Activated T-helper 1 cell treated with anti-CD3 and anti-CD28 coated beads, Interleukin-12 subunit alpha, Interleukin-12 subunit beta, Interleukin-2, Interleukin-4 antibody, amounts not matched to agents 30 ng/mL and 10 ng/mL and 1 ng/mL, durations not matched to agents 14 hours and 24 hours and 36 hours (primary cell): ENCODE results near the gene MED13L. TPM values are rescaled to one million over a fixed set of nuclear protein-coding genes. Genes with fewer than 3 reads are reported as not detected.

ENCODE experiments used
- DNase-seq: peaks from one replicate; pipeline ENCODE4 v3.0.0; 2021; ENCODE audit warnings: low spot score
- H3K27ac Mint-ChIP-seq: one replicate; pipeline ENCODE4 v1.8.0; 2021; ENCODE audit warnings: mild to moderate bottlenecking, mixed read lengths
- H3K27me3 Mint-ChIP-seq: one replicate; pipeline ENCODE4 v1.8.0; 2022; ENCODE audit warnings: mild to moderate bottlenecking, moderate library complexity, mixed read lengths; ENCODE audit not compliant: insufficient read depth
- H3K36me3 Mint-ChIP-seq: one replicate; pipeline ENCODE4 v1.8.0; 2021; ENCODE audit warnings: low read depth, mixed read lengths
- H3K4me1 Mint-ChIP-seq: one replicate; pipeline ENCODE4 v1.8.0; 2021; ENCODE audit warnings: low read depth, mixed read lengths
- H3K4me3 Mint-ChIP-seq: one replicate; pipeline ENCODE4 v1.8.0; 2021; ENCODE audit warnings: mild to moderate bottlenecking, moderate library complexity, mixed read lengths
- H3K9me3 Mint-ChIP-seq: one replicate; pipeline ENCODE4 v1.8.0; 2021; ENCODE audit warnings: mixed read lengths
- intact Hi-C: fragments of 100-400 bp; cut with micrococcal nuclease; formaldehyde crosslinking; loops from one replicate; pipeline ENCODE4 v1.15.1; 2024
- total RNA-seq: library from RNA; stranded (reverse); gene quantifications from 2 replicates; pipeline ENCODE4 v1.2.3, GENCODE V29; 2022

The MED13L gene
- total RNA-seq, 1 donor from 2014 or later: 66.1 TPM

DNA sequence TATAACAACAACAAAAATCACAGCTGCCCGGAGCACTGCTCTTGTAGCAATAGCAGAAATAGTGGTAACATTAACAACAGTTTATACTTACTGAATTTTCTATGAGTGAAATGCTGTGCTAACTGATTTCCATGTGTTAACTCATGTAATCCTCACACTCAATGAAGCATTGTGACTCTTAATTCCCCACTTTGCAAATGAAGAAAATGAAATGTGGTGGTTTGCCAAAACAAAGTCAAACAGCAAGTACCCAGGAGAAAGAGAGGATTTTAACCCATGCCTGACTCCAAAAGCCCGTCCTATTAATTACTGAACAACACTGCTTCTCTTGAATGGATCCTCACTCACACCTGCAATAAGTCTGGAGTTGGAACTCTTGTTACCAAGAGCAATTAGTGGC lies 123.5 kb downstream of the MED13L start:
- peaks cover 55% of the 10 kb centered on the region for H3K4me1 Mint-ChIP-seq
- no peak overlapping the region for H3K27ac Mint-ChIP-seq

DNA sequence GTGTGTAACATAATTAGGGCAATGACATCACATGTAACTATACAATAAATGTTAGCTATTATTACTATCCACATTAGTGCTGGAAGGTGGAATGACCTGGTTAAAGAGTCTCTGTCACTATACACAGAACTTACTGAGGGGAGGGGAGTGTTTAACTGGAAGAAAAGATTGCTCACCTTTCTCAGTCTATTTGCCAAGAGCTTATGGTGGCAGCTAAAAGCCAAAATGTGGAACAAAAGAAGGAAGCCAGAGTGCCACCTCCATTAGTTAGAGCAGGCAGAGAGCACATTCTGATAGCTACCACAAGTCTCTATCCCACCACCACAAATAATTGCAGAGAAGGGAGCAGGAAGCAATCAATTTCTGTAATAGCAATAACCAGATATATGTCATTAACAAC lies 124.4 kb downstream of the MED13L start:
- Mint-ChIP-seq H3K36me3 (no peaks in the 10 kb centered on the region), H3K27me3 (no peaks in the 10 kb centered on the region), H3K4me3 (no peak overlapping the region), H3K9me3 (no peaks in the 10 kb centered on the region), H3K4me1 (peaks cover 52% of the 10 kb centered on the region), H3K27ac (no peak overlapping the region)
- no peak for DNase-seq
- intact Hi-C loops: no loop called here

More for the DNA sequence above, 123.5 kb downstream of the MED13L start:
- intact Hi-C loops: no loop called here
- no peaks in the 10 kb centered on the region for H3K27me3 Mint-ChIP-seq
- no peaks in the 10 kb centered on the region for H3K9me3 Mint-ChIP-seq
- H3K36me3 Mint-ChIP-seq: no peaks in the 10 kb centered on the region
- DNase-seq: no peak
- H3K4me3 Mint-ChIP-seq: no peak overlapping the region

DNA sequence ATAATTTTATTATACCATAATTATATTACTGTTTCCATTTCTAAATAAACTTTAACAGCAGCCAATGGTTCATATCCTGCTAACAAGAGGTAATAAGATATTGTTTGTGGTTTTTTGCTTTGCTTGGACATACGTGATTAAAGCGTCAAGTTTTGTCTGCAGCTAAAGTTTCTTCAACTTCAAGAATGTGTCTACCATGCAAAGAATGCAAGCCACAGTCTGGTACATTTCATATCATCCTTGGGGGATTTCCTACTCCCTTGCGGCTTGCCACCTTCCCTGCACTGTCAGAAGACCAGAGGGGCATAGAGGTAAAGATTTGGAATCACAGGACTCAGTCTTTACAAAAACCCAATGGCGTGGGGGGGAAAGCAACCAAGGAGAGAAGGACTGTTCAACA lies 125.2 kb downstream of the MED13L start:
- intact Hi-C loops: no loop called here
- Mint-ChIP-seq H3K4me1 (peaks cover 43% of the 10 kb centered on the region), H3K36me3 (no peaks in the 10 kb centered on the region), H3K27ac (no peak overlapping the region), H3K4me3 (no peak overlapping the region), H3K9me3 (no peaks in the 10 kb centered on the region), H3K27me3 (no peaks in the 10 kb centered on the region)
- no peak for DNase-seq

DNA sequence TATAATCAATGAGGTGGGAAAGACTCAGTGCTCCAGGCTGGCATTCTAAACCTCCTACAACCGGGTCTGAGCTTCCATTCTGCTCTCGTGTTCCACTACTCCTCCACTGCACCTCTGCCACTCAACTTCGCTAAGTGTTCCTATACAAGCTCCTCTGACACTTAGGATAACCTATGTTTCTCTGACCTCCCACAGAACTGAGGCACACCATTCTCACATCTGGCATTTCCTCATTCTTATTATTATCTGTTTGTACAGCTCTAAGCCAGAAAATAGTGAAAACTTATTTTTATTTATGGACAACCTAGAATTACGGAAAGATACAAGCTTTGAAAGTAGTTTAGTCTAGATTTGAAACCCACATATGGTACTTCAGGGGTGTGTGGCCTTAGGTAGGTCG lies 127.0 kb downstream of the MED13L start:
- no peaks in the 10 kb centered on the region for H3K9me3 Mint-ChIP-seq
- DNase-seq: no peak
- no peaks in the 10 kb centered on the region for H3K36me3 Mint-ChIP-seq
- H3K27ac Mint-ChIP-seq: no peak overlapping the region
- H3K4me1 Mint-ChIP-seq: peaks cover 43% of the 10 kb centered on the region
- intact Hi-C loops: no loop called here
- H3K27me3 Mint-ChIP-seq: no peaks in the 10 kb centered on the region
- H3K4me3 Mint-ChIP-seq: no peak overlapping the region

DNA sequence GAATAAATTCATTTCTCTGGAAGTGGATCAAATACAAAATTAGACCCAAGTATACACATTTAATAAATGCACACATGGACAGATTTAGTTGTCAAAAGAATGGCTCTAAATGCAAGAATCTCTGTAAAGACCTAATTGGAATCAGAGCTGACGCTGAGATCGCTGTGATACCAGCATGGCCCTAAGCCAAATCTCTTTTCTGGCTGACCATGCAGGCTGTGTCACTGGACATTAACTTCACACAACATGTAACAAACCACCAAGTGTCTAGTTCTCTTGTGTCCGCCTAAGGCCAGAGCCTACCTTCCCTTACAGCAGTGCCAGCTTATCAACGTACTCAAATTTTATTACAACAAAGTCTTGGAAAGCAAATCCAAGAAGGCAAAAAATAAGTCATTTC lies 127.5 kb downstream of the MED13L start:
- DNase-seq: no peak
- Mint-ChIP-seq H3K27ac (no peak overlapping the region), H3K36me3 (no peaks in the 10 kb centered on the region), H3K4me1 (peaks cover 45% of the 10 kb centered on the region), H3K9me3 (no peaks in the 10 kb centered on the region), H3K4me3 (no peak overlapping the region), H3K27me3 (no peaks in the 10 kb centered on the region)
- intact Hi-C loops: no loop called here

DNA sequence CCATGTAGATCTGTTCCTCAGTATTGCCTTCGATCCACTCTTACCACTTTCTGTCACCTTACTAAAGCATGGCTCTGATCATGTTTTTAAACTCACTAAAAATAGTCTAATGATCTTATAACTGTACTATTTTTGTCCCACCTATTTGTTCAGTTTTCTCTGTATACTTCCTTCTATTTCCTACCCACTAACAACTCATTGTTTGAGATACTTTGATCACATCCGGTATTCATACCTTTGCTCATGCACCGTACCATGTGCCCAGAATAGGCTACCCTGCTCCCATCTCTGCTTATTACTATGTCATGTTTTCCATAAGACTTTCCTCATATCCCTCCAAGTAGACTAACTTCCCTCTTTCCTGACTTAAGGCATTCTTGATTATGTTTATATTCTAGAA lies 128.6 kb downstream of the MED13L start:
- no peaks in the 10 kb centered on the region for H3K9me3 Mint-ChIP-seq
- no peak overlapping the region for H3K4me3 Mint-ChIP-seq
- H3K36me3 Mint-ChIP-seq: no peaks in the 10 kb centered on the region
- no peaks in the 10 kb centered on the region for H3K27me3 Mint-ChIP-seq
- H3K27ac Mint-ChIP-seq: no peak overlapping the region
- H3K4me1 Mint-ChIP-seq: peaks cover 52% of the 10 kb centered on the region
- no peak for DNase-seq
- intact Hi-C loops: loop anchor here (1.0 to 10.0 kb wide), 2 partner anchors 8 to 556 kb away; no protein-coding TSS in a partner anchor

DNA sequence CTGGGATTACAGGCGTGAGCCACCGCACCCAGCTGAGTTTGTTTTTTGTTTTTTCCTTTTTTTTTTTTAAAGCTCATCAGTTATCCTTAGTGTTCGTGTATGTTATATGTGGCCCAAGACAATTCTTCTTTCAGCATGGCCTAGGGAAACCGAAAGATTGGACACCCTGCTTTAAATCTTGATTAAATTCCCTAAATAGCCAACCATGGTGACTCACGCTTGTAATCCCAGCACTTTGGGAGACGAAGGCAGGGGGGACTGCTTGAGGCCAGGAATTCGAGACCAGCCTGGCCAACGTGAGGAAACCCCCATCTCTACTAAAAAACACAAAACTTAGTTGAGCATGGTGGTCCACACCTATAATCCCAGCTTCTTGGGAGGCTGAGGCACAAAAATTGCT lies 131.1 kb downstream of the MED13L start:
- DNase-seq: no peak
- intact Hi-C loops: loop anchor here (10.0 kb wide), 1 partner anchor 558 kb away; no protein-coding TSS in a partner anchor
- Mint-ChIP-seq H3K9me3 (no peaks in the 10 kb centered on the region), H3K4me3 (no peak overlapping the region), H3K36me3 (no peaks in the 10 kb centered on the region), H3K27me3 (no peaks in the 10 kb centered on the region), H3K27ac (no peak overlapping the region), H3K4me1 (peaks cover 47% of the 10 kb centered on the region)

DNA sequence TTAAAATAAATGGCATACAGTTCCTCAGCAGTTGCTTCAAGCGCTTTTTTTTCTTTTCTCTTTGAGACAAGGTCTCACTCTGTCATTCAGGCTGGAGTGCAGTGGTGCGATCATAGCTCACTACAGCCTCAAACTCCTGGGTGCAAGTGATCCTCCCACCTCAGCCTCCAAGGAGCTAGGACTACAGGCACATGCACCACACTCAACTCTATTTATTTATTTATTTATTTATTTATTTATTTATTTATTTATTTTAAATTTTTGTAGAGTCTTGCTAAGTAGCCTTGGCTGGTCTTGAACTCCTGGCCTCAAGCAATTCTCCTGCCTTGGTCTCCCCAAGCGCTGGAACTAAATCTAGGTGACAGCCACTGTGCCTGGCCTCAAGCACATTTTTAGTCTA lies 132.0 kb downstream of the MED13L start:
- H3K4me1 Mint-ChIP-seq: peaks cover 41% of the 10 kb centered on the region
- H3K4me3 Mint-ChIP-seq: no peak overlapping the region
- no peak overlapping the region for H3K27ac Mint-ChIP-seq
- no peaks in the 10 kb centered on the region for H3K36me3 Mint-ChIP-seq
- intact Hi-C loops: loop anchor here (10.0 kb wide), 1 partner anchor 559 kb away; no protein-coding TSS in a partner anchor
- no peak for DNase-seq
- no peaks in the 10 kb centered on the region for H3K27me3 Mint-ChIP-seq
- no peaks in the 10 kb centered on the region for H3K9me3 Mint-ChIP-seq

DNA sequence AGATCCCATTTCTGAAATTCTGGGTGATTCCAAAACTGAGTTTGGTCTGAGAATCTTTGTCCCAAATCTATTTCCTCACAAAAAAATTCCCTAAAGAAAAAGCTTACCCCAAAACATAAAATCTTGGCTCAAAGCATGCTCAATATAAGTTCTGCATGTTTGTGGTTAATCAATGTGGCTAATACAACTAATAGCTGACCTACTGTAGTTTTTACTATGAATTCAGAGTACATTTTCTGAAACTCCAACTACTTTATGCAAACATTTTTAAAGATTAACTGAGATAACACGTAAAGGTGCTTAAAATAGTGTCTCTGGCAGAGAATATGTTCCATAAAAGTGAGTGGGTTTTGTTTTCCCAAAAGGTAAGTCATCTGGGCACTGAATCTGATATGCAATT lies 133.1 kb downstream of the MED13L start:
- Mint-ChIP-seq H3K4me1 (peaks cover 48% of the 10 kb centered on the region), H3K4me3 (peak overlapping the region; percentile 6), H3K27me3 (no peaks in the 10 kb centered on the region), H3K9me3 (no peaks in the 10 kb centered on the region), H3K27ac (no peak overlapping the region), H3K36me3 (no peaks in the 10 kb centered on the region)
- intact Hi-C loops: loop anchor here (5.0 to 10.0 kb wide), 3 partner anchors 178 to 560 kb away; no protein-coding TSS in a partner anchor
- DNase-seq: no peak

DNA sequence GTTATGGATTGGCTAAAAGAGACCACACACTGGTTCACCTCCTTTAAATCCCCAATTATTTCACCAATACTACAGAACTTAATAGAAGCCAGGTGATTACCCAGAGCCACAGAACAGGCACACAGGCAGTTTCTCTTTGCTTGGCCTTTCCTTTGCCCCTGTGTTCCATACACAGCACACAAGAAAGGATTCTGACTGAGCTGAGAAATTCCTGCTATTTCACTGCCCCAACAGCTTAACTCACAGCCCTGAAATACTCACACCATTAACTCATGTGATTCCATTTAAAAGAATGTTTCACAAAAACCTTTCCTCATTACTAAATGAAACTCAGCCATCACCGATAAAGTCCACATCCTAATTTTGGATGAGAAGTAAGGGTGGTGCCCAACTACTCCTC lies 133.6 kb downstream of the MED13L start:
- H3K4me3 Mint-ChIP-seq: peak overlapping the region; percentile 45
- peaks cover 49% of the 10 kb centered on the region for H3K4me1 Mint-ChIP-seq

DNA sequence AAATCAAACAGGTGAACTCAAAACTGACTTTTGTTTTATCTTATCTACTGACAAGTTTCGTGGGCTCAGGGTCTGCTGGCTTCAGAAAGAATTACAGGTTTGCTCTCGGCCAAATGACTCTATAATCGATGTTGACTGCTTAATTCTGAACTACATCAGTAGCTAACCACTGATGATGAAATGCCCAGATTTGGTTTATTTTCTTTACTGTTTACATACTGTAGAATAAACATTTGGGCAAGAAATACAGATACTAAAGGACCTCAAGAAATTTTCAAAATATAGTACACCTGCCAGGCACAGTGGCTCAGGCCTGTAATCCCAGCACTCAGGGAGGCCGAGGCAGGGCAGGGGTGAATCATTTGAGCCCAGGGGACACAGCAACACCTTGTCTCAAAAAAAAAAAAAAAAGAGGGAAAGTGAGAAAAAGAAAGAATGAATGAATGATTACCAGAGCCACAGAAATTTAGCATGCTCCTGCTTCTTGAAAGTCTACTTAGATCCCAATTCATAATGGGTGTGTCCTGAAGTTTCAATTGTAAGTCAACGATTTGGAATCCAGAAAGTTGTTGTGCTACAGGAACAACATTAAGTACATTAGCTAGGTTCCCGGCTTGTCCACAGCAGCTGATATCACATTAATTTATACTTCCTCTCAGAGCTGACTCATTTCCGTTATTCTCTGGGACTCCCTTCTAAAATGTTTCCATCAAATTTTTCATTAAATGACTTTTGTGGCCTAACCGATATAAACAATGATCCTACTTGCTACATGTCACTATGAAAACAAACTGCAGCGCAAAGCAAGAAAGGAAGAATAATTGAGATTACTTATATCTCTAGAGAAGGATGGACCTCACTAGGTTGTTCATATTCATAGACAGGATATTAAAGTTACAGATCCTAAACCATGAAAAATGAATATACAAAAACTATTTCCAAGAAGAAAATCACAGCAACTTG lies 134.3 kb downstream of the MED13L start:
- intact Hi-C loops: loop anchor here (1.0 to 10.0 kb wide), 9 partner anchors 10 to 562 kb away; partner anchors contain the start of genes MAP1LC3B2 and MED13L
- peak overlapping the region; percentile 81 for H3K27ac Mint-ChIP-seq

More for the DNA sequence above, 133.6 kb downstream of the MED13L start:
- intact Hi-C loops: loop anchor here (1.0 to 10.0 kb wide), 9 partner anchors 11 to 561 kb away; partner anchors contain the start of genes MAP1LC3B2 and MED13L
- H3K27me3 Mint-ChIP-seq: no peaks in the 10 kb centered on the region
- H3K27ac Mint-ChIP-seq: peak overlapping the region; percentile 81
- DNase-seq: no peak
- no peaks in the 10 kb centered on the region for H3K36me3 Mint-ChIP-seq
- H3K9me3 Mint-ChIP-seq: no peaks in the 10 kb centered on the region

DNA sequence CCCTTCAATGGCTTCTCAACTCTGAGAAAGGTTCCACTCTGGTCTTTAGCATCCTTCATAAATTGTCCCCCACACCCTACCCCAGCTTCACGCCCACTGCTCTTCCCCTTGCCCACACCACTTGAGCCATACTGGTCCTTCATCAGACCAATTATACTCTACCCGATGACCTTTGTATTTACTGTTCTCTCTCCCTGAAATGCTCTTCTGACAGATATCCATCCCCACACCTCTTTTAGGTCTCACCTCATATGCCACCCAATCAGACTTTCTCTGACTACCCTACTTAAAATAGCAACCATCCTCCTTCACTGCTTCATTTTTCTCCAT lies 135.7 kb downstream of the MED13L start:
- Mint-ChIP-seq H3K9me3 (no peaks in the 10 kb centered on the region), H3K4me1 (peaks cover 61% of the 10 kb centered on the region), H3K36me3 (no peaks in the 10 kb centered on the region), H3K4me3 (no peak overlapping the region), H3K27ac (peak overlapping the region; percentile 7), H3K27me3 (no peaks in the 10 kb centered on the region)
- DNase-seq: no peak
- intact Hi-C loops: loop anchor here (2.0 to 10.0 kb wide), 5 partner anchors 135 to 563 kb away; partner anchors contain the start of genes MAP1LC3B2 and MED13L

More for the DNA sequence above, 134.3 kb downstream of the MED13L start:
- no peaks in the 10 kb centered on the region for H3K27me3 Mint-ChIP-seq
- peaks cover 52% of the 10 kb centered on the region for H3K4me1 Mint-ChIP-seq
- H3K4me3 Mint-ChIP-seq: peak overlapping the region; percentile 45
- no peak for DNase-seq
- no peaks in the 10 kb centered on the region for H3K9me3 Mint-ChIP-seq
- H3K36me3 Mint-ChIP-seq: no peaks in the 10 kb centered on the region
